ENCODE results near the gene TMEM132E.

TMEM132E gene

GRCh38 chr17:34579017-34579946 is at the start of gene TMEM132E:
Gene TMEM132E, plus strand, starts transcription at chr17:34579582. Its CDS starts 1,495 bp downstream, at chr17:34581077.
- in situ Hi-C loops (cut with MboI; ENCODE audit: low sequenced_read_pairs), result no loop called here

DNA sequence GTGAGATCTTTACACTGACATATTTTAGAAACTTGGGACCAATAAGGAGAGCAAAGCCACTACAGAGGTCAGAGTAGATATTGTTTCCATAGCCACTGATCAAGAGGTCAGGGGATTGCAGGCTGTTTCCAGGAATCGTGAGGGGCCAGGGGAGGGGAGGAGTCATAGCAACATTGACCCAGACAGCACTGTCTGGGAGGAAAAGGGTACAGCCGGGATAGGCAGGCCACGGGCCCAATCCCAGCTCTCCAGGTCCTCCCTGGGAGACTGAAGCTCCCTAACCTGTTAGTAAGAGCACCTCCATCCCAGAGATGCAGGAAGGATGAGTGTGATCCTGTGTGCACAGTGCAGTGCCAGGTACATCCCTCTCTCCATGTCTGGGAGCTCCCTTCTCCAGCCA is 48.5 kb upstream of the TMEM132E start:
- in situ Hi-C loops (cut with MboI; ENCODE audit: low sequenced_read_pairs), result loop anchor here (25.0 kb wide), 1 partner anchor 356 kb away; no protein-coding TSS in a partner anchor

DNA sequence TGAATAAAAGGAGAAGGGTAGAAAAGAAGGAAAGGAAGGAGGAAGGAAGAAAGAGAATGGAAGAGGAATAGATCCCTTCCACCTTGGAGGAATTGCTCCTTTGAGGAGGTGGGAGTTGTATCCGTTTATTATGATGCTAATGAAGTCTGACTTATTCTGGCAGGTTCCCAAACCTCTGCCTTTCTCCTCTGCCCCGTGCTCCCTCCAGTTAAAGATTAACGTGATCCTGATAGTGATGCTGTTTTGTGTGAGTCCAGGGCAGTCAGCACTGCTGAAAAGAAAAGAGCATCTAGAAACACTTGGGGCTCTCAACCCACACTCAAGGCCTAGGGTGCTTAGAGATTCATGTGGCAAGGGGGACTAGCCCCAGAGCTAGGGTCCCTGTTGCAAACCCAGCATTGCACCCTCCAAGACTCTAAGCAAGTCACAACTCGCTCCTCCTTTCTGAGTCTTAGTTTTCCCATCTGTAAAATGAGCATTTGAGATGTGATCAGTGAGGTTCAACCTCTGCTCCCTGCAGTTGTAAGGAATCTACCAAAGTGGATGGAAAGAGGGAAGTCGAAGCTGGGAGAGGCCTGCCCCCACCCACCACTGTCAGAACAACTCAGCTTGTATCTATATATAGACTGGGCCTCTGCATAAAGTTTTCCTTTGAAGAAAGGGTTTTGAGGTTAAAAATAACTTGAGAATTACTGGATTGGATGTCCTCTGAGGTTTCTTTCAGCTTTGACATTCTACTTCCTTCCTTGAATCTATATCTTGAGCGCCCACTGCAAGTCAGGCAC is 46.9 kb upstream of the TMEM132E start:
- in situ Hi-C loops (cut with MboI; ENCODE audit: low sequenced_read_pairs), result loop anchor here (25.0 kb wide), 1 partner anchor 355 kb away; no protein-coding TSS in a partner anchor

DNA sequence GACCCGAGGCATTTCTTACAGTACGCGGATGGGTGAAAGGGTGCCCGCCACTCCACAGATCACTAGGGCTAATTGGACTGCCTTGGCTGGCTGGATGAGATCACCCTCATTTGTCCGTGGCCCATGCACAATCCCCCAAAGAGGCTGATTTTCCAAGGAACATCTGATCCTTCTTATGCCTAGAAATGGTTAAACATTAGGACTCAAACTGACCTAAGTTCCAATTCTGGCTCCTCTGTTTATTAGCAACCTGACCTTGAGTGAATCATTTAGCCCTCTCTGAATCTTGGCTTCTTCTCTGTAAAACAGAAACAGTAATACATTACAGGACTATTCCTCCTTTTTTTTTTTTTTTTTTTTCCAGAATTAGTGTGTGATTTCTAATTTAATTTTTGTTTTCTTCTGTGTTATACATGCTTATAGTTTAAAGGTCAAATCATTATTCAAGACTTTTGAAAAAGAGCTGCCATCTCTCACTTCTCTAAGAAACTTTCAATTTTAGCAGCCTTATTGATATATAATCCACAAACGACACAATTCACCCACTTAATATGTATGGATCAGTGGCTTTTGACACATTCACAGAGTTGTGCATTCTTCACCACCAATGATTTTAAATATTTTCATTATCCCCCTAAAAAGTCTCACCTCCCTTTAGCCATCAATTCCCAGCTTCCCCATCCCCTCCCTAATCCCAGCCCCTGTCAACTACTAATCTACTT is 45.4 kb upstream of the TMEM132E start:
- in situ Hi-C loops (cut with MboI; ENCODE audit: low sequenced_read_pairs), result loop anchor here (25.0 kb wide), 1 partner anchor 353 kb away; no protein-coding TSS in a partner anchor

DNA sequence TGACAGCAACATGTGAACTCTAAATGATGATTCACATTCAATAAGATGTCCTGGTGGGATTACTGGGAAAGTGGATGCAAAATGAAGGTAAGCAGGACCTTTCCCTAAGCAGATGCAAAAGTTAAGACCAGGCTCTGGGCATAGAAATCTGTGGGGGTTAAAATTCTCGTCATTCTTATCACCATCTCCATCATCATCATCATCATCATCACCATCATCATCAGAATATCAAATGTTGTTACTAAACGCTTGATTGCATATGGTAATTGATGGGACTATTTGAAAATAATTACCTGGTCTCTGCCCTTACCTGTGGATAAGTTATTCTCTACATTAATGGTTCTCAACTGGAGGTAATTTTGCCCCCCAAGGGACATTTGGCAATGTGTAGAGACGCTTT is 41.9 kb upstream of the TMEM132E start:
- in situ Hi-C loops (cut with MboI; ENCODE audit: low sequenced_read_pairs), result loop anchor here (25.0 kb wide), 1 partner anchor 350 kb away; no protein-coding TSS in a partner anchor

DNA sequence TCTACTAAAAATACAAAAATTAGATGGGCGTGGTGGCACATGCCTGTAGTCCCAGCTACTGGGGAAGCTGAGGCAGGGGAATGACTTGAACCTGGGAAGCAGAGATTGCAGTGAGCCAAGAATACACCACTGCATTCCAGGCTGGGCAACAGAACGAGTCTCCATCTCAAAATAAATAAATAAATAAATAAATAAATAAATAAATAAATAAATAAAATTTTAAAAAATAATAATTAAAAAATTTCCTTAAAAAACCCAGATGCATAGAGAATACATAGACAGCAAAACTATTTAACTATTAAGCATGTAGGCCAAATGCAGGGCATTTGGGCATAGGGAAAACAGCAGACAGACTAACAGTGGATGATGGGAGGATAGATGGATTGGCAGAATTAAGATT is 40.8 kb upstream of the TMEM132E start:
- in situ Hi-C loops (cut with MboI; ENCODE audit: low sequenced_read_pairs), result loop anchor here (25.0 kb wide), 1 partner anchor 349 kb away; no protein-coding TSS in a partner anchor

DNA sequence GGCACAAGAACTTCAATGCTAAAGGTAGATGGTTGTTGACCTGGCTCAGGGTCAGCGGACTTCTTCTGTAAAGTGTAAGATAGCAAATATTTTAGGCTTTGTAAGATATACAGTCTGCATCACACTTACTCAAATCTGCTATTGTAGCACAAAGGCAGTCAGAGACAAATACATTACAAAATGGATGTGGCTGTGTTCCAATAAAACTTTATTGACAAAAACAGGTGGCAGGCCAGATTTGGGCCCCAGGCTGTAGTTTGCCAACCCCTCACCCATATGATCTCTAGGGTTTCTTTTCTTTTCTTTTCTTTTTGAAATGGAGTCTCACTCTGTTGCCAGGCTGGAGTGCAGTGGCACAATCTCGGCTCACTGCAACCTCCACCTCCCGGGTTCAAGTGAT is 39.5 kb upstream of the TMEM132E start:
- in situ Hi-C loops (cut with MboI; ENCODE audit: low sequenced_read_pairs), result loop anchor here (10.0 to 25.0 kb wide), 2 partner anchors 347 to 585 kb away; partner anchors contain the start of gene FNDC8

GRCh38 chr17:34542700-34543336 is 36.6 kb upstream of the TMEM132E start:
- in situ Hi-C loops (cut with MboI; ENCODE audit: low sequenced_read_pairs), result loop anchor here (10.0 to 25.0 kb wide), 2 partner anchors 344 to 582 kb away; partner anchors contain the start of gene FNDC8

GRCh38 chr17:34547453-34548063 is 31.8 kb upstream of the TMEM132E start:
- in situ Hi-C loops (cut with MboI; ENCODE audit: low sequenced_read_pairs), result loop anchor here (10.0 to 25.0 kb wide), 2 partner anchors 340 to 577 kb away; partner anchors contain the start of gene FNDC8

DNA sequence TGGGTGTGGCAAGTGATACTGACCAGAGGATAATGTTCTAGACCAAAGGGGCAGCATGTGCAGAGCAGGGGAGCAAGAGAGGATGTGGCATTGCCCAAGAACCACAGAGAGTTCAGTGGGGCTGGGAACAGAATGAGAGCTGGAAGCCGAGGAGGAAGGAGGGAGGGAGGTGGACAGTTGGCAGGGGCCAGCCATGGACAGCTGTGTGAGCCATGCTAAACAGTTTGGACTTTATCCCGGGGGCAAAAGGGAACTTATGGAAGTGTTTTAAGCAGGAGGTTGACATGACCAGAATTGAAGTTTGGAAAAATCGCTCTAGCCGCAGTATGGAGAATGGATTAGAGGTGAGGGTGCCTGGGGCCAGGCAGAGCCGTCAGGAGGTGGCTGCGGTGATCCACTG is 29.4 kb upstream of the TMEM132E start:
- in situ Hi-C loops (cut with MboI; ENCODE audit: low sequenced_read_pairs), result loop anchor here (10.0 to 25.0 kb wide), 2 partner anchors 337 to 575 kb away; partner anchors contain the start of gene FNDC8

GRCh38 chr17:34553907-34554306 is 25.5 kb upstream of the TMEM132E start:
- in situ Hi-C loops (cut with MboI; ENCODE audit: low sequenced_read_pairs), result no loop called here

- in situ Hi-C loops (cut with MboI; ENCODE audit: low sequenced_read_pairs), result no loop called here
These were observed 23.0 kb upstream of the TMEM132E start for GRCh38 chr17:34556384-34556783.

DNA sequence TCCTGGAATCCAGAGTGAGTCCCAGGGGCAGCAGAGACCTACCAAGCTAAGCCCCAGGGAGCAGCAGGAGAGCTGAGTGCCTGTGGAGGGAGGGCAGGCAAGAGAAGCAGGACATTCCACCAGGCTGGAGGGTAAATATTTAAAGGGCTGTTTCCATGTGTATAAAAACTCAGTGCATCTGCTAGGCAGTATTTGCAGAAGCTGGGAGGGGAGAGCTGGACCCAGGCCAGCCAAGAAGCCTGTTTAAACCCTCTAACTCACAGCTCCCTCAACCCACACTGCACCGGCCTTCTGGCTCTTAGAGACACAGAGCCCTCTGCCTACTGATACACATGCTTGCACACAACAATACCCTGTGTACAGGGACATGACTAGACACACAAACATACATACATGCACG is 22.5 kb upstream of the TMEM132E start:
- in situ Hi-C loops (cut with MboI; ENCODE audit: low sequenced_read_pairs), result no loop called here

DNA sequence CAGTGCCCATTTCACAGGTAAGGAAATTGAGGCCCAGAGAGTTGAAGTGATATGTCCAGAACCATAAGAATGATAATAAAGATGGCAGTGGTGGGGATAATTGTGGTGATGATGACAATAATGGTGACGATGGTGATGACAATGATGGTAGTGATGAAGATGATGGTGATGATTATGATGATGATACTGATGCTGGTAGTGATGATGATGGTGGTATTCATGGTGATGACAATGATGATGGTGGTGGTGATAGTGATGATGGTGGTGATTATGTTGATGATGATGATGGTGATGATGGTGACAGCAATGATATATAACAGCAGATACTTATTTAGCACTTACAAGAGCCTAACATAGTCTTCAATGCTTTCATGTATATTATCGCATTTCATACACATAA is 18.1 kb upstream of the TMEM132E start:
- in situ Hi-C loops (cut with MboI; ENCODE audit: low sequenced_read_pairs), result no loop called here

GRCh38 chr17:34562387-34562786 is 17.0 kb upstream of the TMEM132E start:
- in situ Hi-C loops (cut with MboI; ENCODE audit: low sequenced_read_pairs), result no loop called here

DNA sequence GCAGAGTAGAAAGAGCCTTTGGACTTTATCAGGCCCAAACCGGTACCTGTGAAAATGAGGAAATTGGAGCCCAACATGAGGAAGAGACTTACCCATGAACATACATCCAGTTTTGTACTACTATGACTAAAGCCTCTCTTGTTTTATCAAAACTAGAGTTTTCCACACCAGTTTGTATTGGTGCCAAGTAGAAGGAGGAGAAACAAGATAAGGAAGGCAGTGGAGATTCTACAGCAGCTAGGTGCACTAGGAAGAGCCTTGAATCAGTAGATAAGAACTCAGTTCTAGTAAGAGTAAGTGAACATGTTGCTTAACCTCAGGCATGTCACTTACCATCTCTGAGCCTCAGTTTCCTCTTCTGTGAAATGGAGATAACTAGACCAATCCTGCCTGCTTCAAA is 13.7 kb upstream of the TMEM132E start:
- in situ Hi-C loops (cut with MboI; ENCODE audit: low sequenced_read_pairs), result no loop called here

DNA sequence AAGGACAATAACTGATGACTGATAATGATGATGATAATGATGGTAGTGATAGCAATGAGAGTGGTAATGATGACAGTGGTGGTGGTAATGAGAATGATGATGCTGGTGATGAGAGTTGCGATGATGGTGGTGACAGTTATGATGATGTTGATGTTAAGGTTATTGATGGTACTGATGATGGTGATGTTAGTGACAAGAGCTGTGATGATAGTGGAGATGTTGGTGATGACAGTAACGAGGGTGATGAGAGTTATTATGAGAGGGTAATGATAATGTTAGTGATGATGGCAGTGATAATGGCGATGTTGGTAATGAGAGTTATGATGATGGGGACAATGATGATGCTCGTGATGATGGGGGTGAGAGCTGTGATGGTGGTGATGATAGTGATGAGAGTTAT is 13.2 kb upstream of the TMEM132E start:
- in situ Hi-C loops (cut with MboI; ENCODE audit: low sequenced_read_pairs), result no loop called here

- in situ Hi-C loops (cut with MboI; ENCODE audit: low sequenced_read_pairs), result no loop called here
These were observed 12.5 kb upstream of the TMEM132E start for GRCh38 chr17:34566873-34567272.

GRCh38 chr17:34567691-34568465 is 11.5 kb upstream of the TMEM132E start:
- in situ Hi-C loops (cut with MboI; ENCODE audit: low sequenced_read_pairs), result no loop called here
